Left lung (tissue), 10 donors: Measurements from ENCODE around the gene CMTM4. TPM values are rescaled to one million over a fixed set of nuclear protein-coding genes. Genes with fewer than 3 reads are reported as not detected.

Experiments used
- ATAC-seq: fragments of 200-7000 bp; cut with Tn5 transposase; one replicate; pipeline ENCODE4 v1.9.1; 2020; ENCODE audit warnings: moderate library complexity
- DNase-seq, 4 donors: peaks; one replicate each; pipeline ENCODE4 v3.0.0-alpha.2; 2013 to 2020
- H3K27ac ChIP-seq, 2 donors: fragments of 200-600 bp; sonication (generic) in 1 of 2; one replicate each; pipeline versions ENCODE4 v1.5.0 to v1.8.0; 2020 to 2021
- H3K27me3 ChIP-seq, 2 donors: fragments of 200-600 bp; sonication (generic) in 1 of 2; one replicate each; pipeline versions ENCODE4 v1.5.0 to v1.8.0; 2020 to 2021
- H3K36me3 ChIP-seq, 2 donors: fragments of 200-600 bp; sonication (generic) in 1 of 2; one replicate each; pipeline versions ENCODE4 v1.5.0 to v1.8.0; 2020 to 2021
- H3K4me1 ChIP-seq, 2 donors: fragments of 200-600 bp; one replicate each; pipeline ENCODE4 v1.8.0; 2021
- H3K4me3 ChIP-seq, 2 donors: fragments of 200-600 bp; sonication (generic) in 1 of 2; one replicate each; pipeline versions ENCODE4 v1.5.0 to v1.8.0; 2020 to 2021; ENCODE audit warnings: mild to moderate bottlenecking in 1 of 2
- H3K9me3 ChIP-seq, 2 donors: fragments of 200-600 bp; sonication (generic) in 1 of 2; one replicate each; pipeline versions ENCODE4 v1.5.0 to v1.8.0; 2020 to 2021
- intact Hi-C, 2 donors: fragments of 100-400 bp; cut with DNase I; formaldehyde crosslinking; loops; one replicate each; pipeline versions ENCODE4 v1.11.2 to v1.14.2; 2022
- polyA plus RNA-seq, 6 donors: library from polyadenylated mRNA; unstranded; fragments of 120-200 nt; gene quantifications; one replicate each; pipeline ENCODE4 v1.2.1, GENCODE V29; 2013; ENCODE audit not compliant: insufficient read length in 6 of 6
- total RNA-seq, 2 donors: library from RNA; stranded (reverse); fragmentation: NEBNext Ultra II Directional; extraction: Animal tissue kit (Norgen Biotek cat#: 25700); gene quantifications; one replicate each; pipeline ENCODE4 v1.2.1, GENCODE V29; 2021
- TF ChIP-seq, protein P1 (sequence below), 2 donors: fragments of 200-600 bp; sonication (generic) in 1 of 2; IDR thresholded peaks; one replicate each; pipeline versions ENCODE4 v1.5.0 to v1.8.0; 2021; ENCODE audit warnings: antibody characterized with exemption in 2 of 2
- donor health status: DM: no; HTN: yes; CAD: no.
- donor health status: DM: no; HTN: no; CAD: no.

The CMTM4 gene
- total and polyA plus RNA-seq, 8 donors, result 25.2 to 72.3 (median 34.6) TPM

DNA sequence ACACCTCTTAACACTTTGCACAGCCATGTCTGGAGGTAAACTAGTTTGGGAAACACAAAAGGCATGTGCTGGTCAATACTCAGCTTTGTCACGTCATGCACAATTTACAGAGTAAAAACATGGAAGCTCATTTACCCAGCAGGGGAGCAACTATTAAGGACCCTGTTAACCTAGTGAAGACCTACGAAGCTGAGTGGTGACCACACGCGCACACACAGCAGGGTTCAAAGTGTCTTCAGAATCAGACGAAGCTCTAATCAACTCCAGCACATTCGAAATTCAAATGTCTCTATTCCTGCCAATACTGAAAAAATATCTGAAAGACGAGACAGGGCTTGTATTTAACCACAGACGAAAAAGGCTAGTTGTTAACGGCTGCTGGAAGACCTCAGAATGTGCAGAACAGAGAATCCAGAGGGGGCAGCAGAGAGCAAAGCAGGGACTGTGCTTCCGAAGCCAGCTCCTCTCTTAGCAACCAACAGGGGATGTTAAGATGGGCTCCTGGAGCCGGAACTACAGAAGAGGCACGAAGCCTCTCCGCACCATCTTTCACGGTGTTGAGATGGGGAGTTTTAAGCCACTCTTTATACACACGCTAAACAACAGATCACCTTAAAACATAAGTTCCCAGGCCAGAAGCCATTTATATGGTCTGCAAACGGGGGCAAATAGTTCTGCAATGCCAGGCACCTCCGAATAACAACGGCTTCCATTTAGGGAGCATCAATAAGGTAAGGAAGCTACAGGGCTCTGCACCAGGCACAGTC, 45.7 kb downstream of the CMTM4 start:
- Histone ChIP-seq H3K9me3 (no peaks in the 10 kb centered on the region), H3K27me3 (no peaks in the 10 kb centered on the region), H3K4me3 (no peak overlapping the region), H3K4me1 (peaks cover 0 to 40% of the 10 kb centered on the region in 2 donors), H3K27ac (no peak overlapping the region), H3K36me3 (no peaks in the 10 kb centered on the region)
- TF ChIP-seq, protein P1, sequence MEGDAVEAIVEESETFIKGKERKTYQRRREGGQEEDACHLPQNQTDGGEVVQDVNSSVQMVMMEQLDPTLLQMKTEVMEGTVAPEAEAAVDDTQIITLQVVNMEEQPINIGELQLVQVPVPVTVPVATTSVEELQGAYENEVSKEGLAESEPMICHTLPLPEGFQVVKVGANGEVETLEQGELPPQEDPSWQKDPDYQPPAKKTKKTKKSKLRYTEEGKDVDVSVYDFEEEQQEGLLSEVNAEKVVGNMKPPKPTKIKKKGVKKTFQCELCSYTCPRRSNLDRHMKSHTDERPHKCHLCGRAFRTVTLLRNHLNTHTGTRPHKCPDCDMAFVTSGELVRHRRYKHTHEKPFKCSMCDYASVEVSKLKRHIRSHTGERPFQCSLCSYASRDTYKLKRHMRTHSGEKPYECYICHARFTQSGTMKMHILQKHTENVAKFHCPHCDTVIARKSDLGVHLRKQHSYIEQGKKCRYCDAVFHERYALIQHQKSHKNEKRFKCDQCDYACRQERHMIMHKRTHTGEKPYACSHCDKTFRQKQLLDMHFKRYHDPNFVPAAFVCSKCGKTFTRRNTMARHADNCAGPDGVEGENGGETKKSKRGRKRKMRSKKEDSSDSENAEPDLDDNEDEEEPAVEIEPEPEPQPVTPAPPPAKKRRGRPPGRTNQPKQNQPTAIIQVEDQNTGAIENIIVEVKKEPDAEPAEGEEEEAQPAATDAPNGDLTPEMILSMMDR (IDR thresholded peaks at IDR 0.05), result peak; percentile 90 to 93
- DNase-seq (peak in 3 of 4 donors; percentile 75 to 89 (median 78)), ATAC-seq (peak; percentile 95)
- intact Hi-C loops, result no loop called here

DNA sequence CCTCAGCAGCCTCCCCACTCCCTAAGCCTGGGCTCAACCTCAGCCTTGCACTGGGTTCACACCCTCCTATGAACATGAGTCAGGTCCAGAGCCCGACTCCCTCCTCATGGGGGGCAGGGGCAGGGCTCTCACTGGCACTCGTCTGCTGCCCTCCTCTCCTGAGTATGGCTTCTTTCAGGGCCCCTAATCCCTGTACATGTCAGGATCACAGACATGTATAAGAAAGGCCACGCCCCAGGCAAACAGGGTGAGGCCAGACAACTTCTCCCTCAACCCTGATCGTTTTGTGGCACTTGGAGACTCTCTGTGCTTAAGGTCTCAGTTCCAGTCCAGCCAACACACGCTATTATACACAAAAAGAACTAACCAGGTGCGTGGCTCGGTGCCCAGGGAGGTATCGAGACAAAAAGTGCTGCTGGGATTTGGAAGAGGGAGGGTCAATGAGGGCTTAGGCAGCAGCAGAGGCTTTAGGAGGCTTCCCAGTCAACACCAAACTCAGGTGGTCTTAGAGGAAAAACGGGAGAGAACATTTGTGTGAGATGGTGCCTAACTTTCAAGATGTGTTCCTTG, 46.8 kb downstream of the CMTM4 start:
- no peaks in the 10 kb centered on the region for H3K9me3 ChIP-seq
- ATAC-seq, result no peak
- intact Hi-C loops, result no loop called here
- no peak for DNase-seq
- no peaks in the 10 kb centered on the region for H3K36me3 ChIP-seq
- TF ChIP-seq, protein P1 (IDR thresholded peaks at IDR 0.05), result no peak
- no peaks in the 10 kb centered on the region for H3K27me3 ChIP-seq
- peaks cover 0 to 40% of the 10 kb centered on the region in 2 donors for H3K4me1 ChIP-seq
- no peak overlapping the region for H3K27ac ChIP-seq
- no peak overlapping the region for H3K4me3 ChIP-seq

DNA sequence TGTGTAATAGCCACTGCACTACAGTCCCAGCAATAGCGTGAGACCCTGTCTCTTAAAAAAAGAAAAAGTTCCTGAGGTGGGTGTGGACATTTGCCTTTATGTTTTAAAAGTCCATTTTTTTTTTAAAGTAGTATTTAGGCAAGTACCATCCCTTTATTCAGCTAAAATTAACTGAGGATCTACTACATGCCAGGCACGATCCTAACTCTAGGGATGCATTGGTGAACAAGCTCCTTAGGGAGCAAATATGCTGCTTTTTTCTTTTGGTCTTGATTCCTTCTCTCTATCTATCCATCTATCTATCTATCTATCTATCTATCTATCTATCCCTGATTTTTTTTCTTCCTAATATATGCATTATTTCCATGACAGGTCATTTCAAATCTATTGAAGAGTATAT, 47.4 kb downstream of the CMTM4 start:
- Histone ChIP-seq H3K27me3 (no peaks in the 10 kb centered on the region), H3K4me3 (no peak overlapping the region), H3K9me3 (no peaks in the 10 kb centered on the region), H3K27ac (no peak overlapping the region), H3K4me1 (peaks cover 0 to 36% of the 10 kb centered on the region in 2 donors), H3K36me3 (no peaks in the 10 kb centered on the region)
- no peak for DNase-seq
- TF ChIP-seq, protein P1 (IDR thresholded peaks at IDR 0.05), result no peak
- intact Hi-C loops, result no loop called here
- ATAC-seq, result no peak

DNA sequence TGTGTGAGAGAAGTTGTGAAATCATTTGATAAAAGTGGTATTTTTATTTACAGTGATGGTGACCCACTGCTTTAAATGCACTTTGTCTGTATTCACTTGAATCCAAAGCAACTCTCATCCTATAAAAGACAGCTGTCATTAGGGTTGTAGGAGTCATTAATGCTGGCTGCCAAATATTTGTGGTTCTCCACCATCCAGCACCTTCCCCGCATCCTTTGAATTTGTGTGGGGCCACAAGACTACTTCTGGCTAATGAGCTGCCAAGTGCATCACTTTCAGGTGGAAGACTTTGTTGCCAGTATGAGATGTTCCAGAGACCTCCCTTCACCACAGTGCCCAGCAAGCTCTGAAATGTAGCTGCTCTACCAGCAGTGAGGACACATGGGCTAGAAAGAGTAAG, 48.7 kb downstream of the CMTM4 start:
- H3K4me3 ChIP-seq, result no peak overlapping the region
- no peaks in the 10 kb centered on the region for H3K36me3 ChIP-seq
- H3K9me3 ChIP-seq, result no peaks in the 10 kb centered on the region
- H3K27ac ChIP-seq, result no peak overlapping the region
- intact Hi-C loops, result no loop called here
- TF ChIP-seq, protein P1 (IDR thresholded peaks at IDR 0.05), result no peak
- ATAC-seq, result no peak
- H3K27me3 ChIP-seq, result no peaks in the 10 kb centered on the region
- H3K4me1 ChIP-seq, result peaks cover 0 to 23% of the 10 kb centered on the region in 2 donors
- no peak for DNase-seq

DNA sequence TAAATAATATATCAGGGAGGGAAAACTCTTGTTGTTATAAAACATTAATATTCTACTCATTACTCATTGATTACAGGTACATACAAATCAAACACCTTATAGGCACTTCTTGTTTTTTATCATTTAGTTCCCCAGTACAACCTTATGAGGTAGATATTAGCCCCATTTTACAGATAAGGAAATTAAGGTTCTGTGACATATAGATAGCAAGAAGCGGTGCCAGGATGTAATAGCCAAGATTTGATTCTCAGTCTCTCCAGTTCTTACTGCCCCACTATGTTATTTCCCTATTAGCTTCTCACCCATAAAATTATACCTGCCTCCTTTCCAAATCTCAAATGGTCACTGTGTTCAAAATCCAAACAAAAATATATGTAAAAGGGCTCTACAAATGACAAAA, 55.2 kb downstream of the CMTM4 start:
- TF ChIP-seq, protein P1 (IDR thresholded peaks at IDR 0.05), result no peak
- no peak for DNase-seq
- intact Hi-C loops, result no loop called here
- H3K4me1 ChIP-seq, result no peaks in the 10 kb centered on the region
- H3K9me3 ChIP-seq, result no peaks in the 10 kb centered on the region
- H3K4me3 ChIP-seq, result no peak overlapping the region
- peaks cover 0 to 1% of the 10 kb centered on the region in 2 donors for H3K36me3 ChIP-seq
- H3K27me3 ChIP-seq, result no peaks in the 10 kb centered on the region
- no peak for ATAC-seq
- H3K27ac ChIP-seq, result no peak overlapping the region
